ENCODE measurements around the gene APOBEC3A. TPM values are rescaled to one million over a fixed set of nuclear protein-coding genes. Genes with fewer than 3 reads are reported as not detected.

Gene APOBEC3A
- total RNA-seq, 1 experiment from 2014 or later: not detected

GRCh38 chr22:38965614-38966379 is 8.4 kb downstream of the APOBEC3A start:
- ATAC-seq (no peak), DNase-seq (ENCODE audit: low spot score) (no peak)
- Mint-ChIP-seq H3K36me3 (no peaks in the 10 kb centered on the region), H3K4me3 (no peak overlapping the region), H3K27me3 (ENCODE audit: low read depth) (no peaks in the 10 kb centered on the region; the same call in 1 of the 2 replicates), H3K9me3 (no peaks in the 10 kb centered on the region), H3K4me1 (peaks cover 5% of the 10 kb centered on the region), H3K27ac (no peak overlapping the region)
- TF ChIP-seq GRHL2 (CRISPR knock-in tag; IDR thresholded peaks at IDR 0.05; ENCODE audit: insufficient replicate concordance, severe bottlenecking) (no peak), TCF7 (CRISPR knock-in tag; IDR thresholded peaks at IDR 0.05; ENCODE audit: low read depth) (no peak), FOXP1 (CRISPR knock-in tag; IDR thresholded peaks at IDR 0.05; ENCODE audit: borderline replicate concordance) (no peak), ZMAT4 (CRISPR knock-in tag; IDR thresholded peaks at IDR 0.05) (no peak), USF2 (CRISPR knock-in tag; IDR thresholded peaks at IDR 0.05) (no peak), MYBL2 (CRISPR knock-in tag; IDR thresholded peaks at IDR 0.05) (no peak), EMX1 (CRISPR knock-in tag; IDR thresholded peaks at IDR 0.05) (no peak), SMAD3 (CRISPR knock-in tag; IDR thresholded peaks at IDR 0.05; ENCODE audit: borderline replicate concordance) (no peak), ZBTB43 (CRISPR knock-in tag; IDR thresholded peaks at IDR 0.05) (no peak)
- CTCF ChIA-PET: interaction anchor here (1.2 to 1.6 kb wide), 3 partner anchors 37 to 96 kb away, joined by 3 to 6 read pairs (median 3); no protein-coding TSS in a partner anchor
- POLR2A ChIA-PET: no interaction called here

- Mint-ChIP-seq H3K27me3 (ENCODE audit: low read depth) (no peaks in the 10 kb centered on the region; the same call in 1 of the 2 replicates), H3K9me3 (no peaks in the 10 kb centered on the region), H3K27ac (no peak overlapping the region), H3K4me3 (no peak overlapping the region), H3K4me1 (peaks cover 5% of the 10 kb centered on the region), H3K36me3 (no peaks in the 10 kb centered on the region)
- POLR2A ChIA-PET: no interaction called here
- CTCF ChIA-PET: interaction anchor here (1.2 to 1.6 kb wide), 3 partner anchors 37 to 96 kb away, joined by 3 to 6 read pairs (median 3); no protein-coding TSS in a partner anchor
- TF ChIP-seq ZNF396 (CRISPR knock-in tag; IDR thresholded peaks at IDR 0.05; ENCODE audit: borderline replicate concordance) (no peak), NR1H2 (CRISPR knock-in tag; IDR thresholded peaks at IDR 0.05) (no peak), ZMAT4 (CRISPR knock-in tag; IDR thresholded peaks at IDR 0.05) (no peak), TEAD4 (CRISPR knock-in tag; IDR thresholded peaks at IDR 0.05) (no peak), AFF4 (CRISPR knock-in tag; IDR thresholded peaks at IDR 0.05; ENCODE audit: borderline replicate concordance) (no peak), TEAD1 (CRISPR knock-in tag; IDR thresholded peaks at IDR 0.05) (no peak), EMX1 (CRISPR knock-in tag; IDR thresholded peaks at IDR 0.05) (no peak), FOXP1 (CRISPR knock-in tag; IDR thresholded peaks at IDR 0.05; ENCODE audit: borderline replicate concordance) (no peak)
- ATAC-seq (no peak), DNase-seq (ENCODE audit: low spot score) (no peak)
Observed at GRCh38 chr22:38966380-38966702, 8.9 kb downstream of the APOBEC3A start.
